ENCODE results near the gene GTPBP4.

GTPBP4 gene

DNA sequence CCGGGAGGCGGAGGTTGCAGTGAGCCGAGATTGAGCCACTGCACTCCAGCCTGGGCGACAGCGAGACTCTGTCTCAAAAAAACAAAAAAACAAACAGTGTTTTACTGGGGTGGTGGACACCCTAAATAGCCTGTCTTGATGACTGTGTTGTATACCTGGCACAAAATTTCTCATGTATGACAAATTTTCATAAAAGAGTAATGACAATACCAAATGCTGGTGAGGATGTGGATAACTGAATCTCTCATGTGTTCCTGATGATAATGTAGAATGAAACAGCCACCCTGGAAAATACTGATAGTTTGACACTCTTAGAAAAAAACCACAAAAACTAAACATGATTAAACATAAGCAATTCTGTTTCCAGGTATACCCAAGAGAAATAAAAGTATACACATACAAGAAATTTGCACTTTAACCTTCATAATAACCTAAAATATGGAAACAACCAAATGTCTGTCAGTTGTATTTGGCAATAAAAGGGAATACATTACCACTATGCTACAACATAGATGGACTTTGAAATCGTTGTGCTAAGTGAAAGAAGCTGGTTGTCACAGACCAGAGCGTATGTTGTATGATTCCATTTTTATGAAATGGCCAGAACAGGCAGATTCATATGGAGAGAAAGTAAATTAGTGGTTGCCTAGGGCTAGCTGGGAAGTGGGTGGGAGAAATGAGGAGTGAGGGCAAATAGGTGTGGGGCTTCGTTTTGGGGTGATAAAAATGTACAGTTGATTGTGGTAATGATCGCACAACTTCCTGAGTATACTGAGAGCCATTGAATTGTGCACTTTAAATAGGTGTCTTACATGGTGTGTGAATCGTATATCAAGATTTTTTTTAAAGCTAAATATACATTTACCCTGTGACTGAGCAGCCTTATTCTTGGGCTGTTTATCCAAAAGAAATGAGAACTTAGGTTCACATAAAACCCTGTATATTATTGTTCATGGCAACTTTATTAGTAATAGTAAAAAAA is 80.4 kb downstream of the GTPBP4 start:
- Histone ChIP-seq H2AFZ (ENCODE audit: low read length) (no peak overlapping the region), H3K4me2 (ENCODE audit: low read length) (no peak overlapping the region), H3K9ac (ENCODE audit: low read length) (no peak overlapping the region), H3K79me2 (ENCODE audit: insufficient read depth, low read length) (0 out of 2 replicates have a peak, but pooled peaks cover 4% of the 10 kb centered on the region), H3K36me3 (ENCODE audit: insufficient read depth, low read length) (peaks cover 25% of the 10 kb centered on the region), H3K9me2 (ENCODE audit: low read depth, low read length) (no peaks in the 10 kb centered on the region), H3K4me3 (ENCODE audit: low read depth, low read length, poor library complexity, severe bottlenecking) (no peak overlapping the region), H3K9me3 (ENCODE audit: low read length) (no peaks in the 10 kb centered on the region), H3K27me3 (ENCODE audit: insufficient read depth, low read length) (no peaks in the 10 kb centered on the region), H3K4me1 (ENCODE audit: insufficient read depth, low read length, severe bottlenecking) (no peaks in the 10 kb centered on the region), H4K20me1 (ENCODE audit: insufficient read depth, low read length) (no peaks in the 10 kb centered on the region), H3K27ac (ENCODE audit: low read depth, low read length, poor library complexity, severe bottlenecking) (no peak overlapping the region), H3F3A (ENCODE audit: insufficient read depth, low read length) (no peaks in the 10 kb centered on the region)
- TF ChIP-seq EZH2 (IDR thresholded peaks at IDR 0.05; ENCODE audit: borderline replicate concordance, low read length): no peak
- TF ChIP-seq CTCF (IDR thresholded peaks at IDR 0.05; ENCODE audit: low read length): no peak
